Activated CD4-positive, alpha-beta memory T cell treated with anti-CD3 and anti-CD28 coated beads for 36 hours (primary cell): ENCODE data around the gene TAF6. TPM values are rescaled to one million over a fixed set of nuclear protein-coding genes. Genes with fewer than 3 reads are reported as not detected.

Source experiments
- CTCF ChIA-PET: fragments of 350-600 bp; sonication (Branson Sonifier 250); formaldehyde crosslinking; loops from one replicate; lab custom pipeline; 2021; ENCODE audit warnings: antibody characterized with exemption, inconsistent platforms; lab: Charles Lee
- POLR2A ChIA-PET: fragments of 350-600 bp; sonication (Branson Sonifier 250); formaldehyde crosslinking; loops from one replicate; lab custom pipeline; 2021; ENCODE audit warnings: antibody characterized with exemption; lab: Charles Lee
- DNase-seq: peaks from one replicate; pipeline ENCODE4 v3.0.0-alpha.2; 2020
- H3K27ac Mint-ChIP-seq: one replicate; pipeline ENCODE4 v1.8.0; 2021; ENCODE audit warnings: mixed read lengths
- H3K27me3 Mint-ChIP-seq: one replicate; pipeline ENCODE4 v1.8.0; 2021; ENCODE audit warnings: mixed read lengths
- H3K36me3 Mint-ChIP-seq: one replicate; pipeline ENCODE4 v1.8.0; 2021; ENCODE audit warnings: mixed read lengths
- H3K4me1 Mint-ChIP-seq: one replicate; pipeline ENCODE4 v1.8.0; 2021; ENCODE audit warnings: low read depth, mixed read lengths
- H3K4me3 Mint-ChIP-seq: one replicate; pipeline ENCODE4 v1.8.0; 2021; ENCODE audit warnings: mild to moderate bottlenecking, mixed read lengths
- H3K9me3 Mint-ChIP-seq: one replicate; pipeline ENCODE4 v1.8.0; 2021; ENCODE audit warnings: mixed read lengths
- intact Hi-C: fragments of 100-400 bp; cut with micrococcal nuclease; formaldehyde crosslinking; loops from one replicate; pipeline ENCODE4 v1.15.1; 2023
- total RNA-seq, 2 experiments: library from RNA; stranded (reverse); gene quantifications; one replicate each; pipeline ENCODE4 v1.2.3, GENCODE V29; 2021

The TAF6 gene
- total RNA-seq, 2 experiments from 2014 or later: 54.3 to 63.7 TPM

DNA sequence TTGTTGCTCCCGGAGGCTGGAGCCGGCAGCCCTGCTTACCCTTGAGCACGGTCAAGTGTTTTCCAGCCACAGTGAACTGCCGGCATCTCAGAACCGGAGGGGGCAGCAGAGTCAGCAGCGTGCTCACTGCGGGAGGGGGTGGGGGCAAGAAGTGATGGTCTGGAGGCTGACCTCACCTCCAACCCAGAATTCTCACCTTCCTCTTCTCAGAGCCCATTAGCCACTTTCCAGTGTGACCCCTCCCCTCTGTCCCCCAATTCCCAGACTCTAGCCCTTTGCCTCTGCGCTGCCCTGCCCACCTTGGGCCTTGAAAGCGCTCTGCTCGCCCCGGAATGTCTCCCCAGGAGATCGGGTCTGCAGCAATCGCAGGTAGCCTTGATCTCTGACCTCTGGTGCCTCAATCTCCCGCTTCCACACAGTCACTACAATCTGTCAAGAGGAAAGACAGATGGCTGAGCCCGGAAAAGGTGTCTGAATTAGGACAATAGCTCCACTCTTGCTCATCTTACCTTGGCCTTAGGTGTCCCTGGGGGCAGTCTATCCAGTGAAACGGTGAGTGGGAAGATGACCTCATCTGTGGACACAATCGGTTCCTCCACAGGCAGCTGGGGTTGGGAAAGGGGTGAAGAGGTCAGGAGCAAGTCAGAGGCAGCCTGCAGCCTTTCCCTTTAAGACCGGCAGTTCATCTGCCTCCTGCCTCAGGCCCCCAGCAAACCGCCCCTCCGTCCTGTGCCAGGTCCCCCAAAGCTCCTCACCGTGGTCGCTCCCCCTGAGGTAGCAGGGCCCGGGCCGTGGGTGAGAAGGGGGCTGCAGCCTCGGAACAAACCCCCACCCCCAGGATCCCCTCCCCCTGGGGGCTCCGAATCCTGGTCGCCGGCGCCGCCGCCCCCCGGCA, 38.4 kb upstream of the TAF6 start:
- peak overlapping the region; percentile 77 for H3K4me3 Mint-ChIP-seq
- H3K27ac Mint-ChIP-seq: peak overlapping the region; percentile 79
- intact Hi-C loops: loop anchor here (1.0 kb wide), 2 partner anchors 9 kb away; partner anchors contain the start of gene LAMTOR4
- H3K9me3 Mint-ChIP-seq: no peaks in the 10 kb centered on the region
- no peaks in the 10 kb centered on the region for H3K27me3 Mint-ChIP-seq
- no peak for DNase-seq
- peaks cover 32% of the 10 kb centered on the region for H3K4me1 Mint-ChIP-seq
- ChIA-PET POLR2A (interaction anchor here (0.9 to 1.0 kb wide), 2 partner anchors 9 to 10 kb away, joined by 3 read pairs; partner anchors contain the start of gene LAMTOR4), CTCF (interaction anchor here (1.1 to 1.8 kb wide), 5 partner anchors 9 to 187 kb away, joined by 3 to 6 read pairs (median 4); partner anchors contain the start of gene LAMTOR4)
- peaks cover 26% of the 10 kb centered on the region for H3K36me3 Mint-ChIP-seq

DNA sequence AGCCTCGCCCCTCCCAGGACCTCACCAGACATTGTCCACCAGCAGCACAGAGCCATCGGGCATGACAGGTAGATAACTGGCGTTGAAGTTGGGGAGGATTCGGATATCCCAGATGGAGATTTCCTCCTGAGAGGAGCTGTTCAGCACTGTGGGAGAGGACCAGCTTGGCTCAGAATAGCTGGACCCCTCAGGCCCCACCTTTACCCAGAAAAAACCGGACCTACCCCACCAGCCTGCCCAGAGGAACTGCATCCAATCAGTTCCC, 37.8 kb upstream of the TAF6 start:
- Mint-ChIP-seq H3K4me1 (peaks cover 37% of the 10 kb centered on the region), H3K4me3 (peak overlapping the region; percentile 77), H3K9me3 (no peaks in the 10 kb centered on the region), H3K27ac (peak overlapping the region; percentile 79), H3K36me3 (peaks cover 32% of the 10 kb centered on the region), H3K27me3 (no peaks in the 10 kb centered on the region)
- DNase-seq: no peak
- intact Hi-C loops: no loop called here
- ChIA-PET CTCF (interaction anchor here (1.1 to 1.8 kb wide), 4 partner anchors 8 to 188 kb away, joined by 3 to 6 read pairs (median 4); partner anchors contain the start of gene LAMTOR4), POLR2A (interaction anchor here (0.8 to 0.9 kb wide), 2 partner anchors 9 to 30 kb away, joined by 3 read pairs; partner anchors contain the start of gene MBLAC1)

DNA sequence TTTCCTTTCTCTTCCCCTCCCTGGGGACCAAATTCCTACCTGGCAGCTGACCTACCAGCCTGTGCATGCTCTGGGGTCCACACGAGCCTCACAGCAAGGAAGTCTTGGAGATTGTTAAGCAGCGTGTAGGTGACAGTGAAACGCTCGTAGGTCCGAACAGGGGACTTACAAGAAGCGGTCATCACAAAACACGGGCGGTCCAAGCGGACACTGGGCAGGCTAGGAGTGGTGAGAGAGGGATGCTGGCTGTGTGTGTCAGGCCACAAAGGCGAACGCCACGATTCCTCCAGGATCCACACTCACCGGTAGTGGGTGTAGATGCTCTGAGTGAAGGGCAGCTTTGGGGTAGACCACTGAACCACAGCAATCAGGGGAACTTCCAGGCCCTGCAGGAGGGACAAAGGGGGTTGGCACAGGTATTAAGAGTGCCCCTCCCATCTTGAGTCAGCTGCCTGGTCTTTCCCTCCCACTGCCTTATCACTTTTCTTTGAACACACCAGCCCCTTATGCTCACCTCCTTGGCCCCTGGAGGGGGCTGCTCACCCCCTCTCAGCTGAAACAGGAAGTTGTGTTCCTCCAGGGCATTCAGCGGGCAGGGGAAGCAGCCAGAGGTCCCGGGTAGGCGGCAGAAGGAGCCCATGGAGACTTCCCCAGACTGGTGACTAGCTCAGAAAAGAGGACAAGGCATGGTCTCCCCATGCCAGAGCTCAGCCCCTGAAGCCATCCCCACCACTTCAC, 37.3 kb upstream of the TAF6 start:
- no peak for DNase-seq
- Mint-ChIP-seq H3K4me3 (peak overlapping the region; percentile 55), H3K36me3 (peaks cover 34% of the 10 kb centered on the region), H3K4me1 (peaks cover 40% of the 10 kb centered on the region), H3K27ac (peak overlapping the region; percentile 72), H3K27me3 (no peaks in the 10 kb centered on the region), H3K9me3 (no peaks in the 10 kb centered on the region)
- intact Hi-C loops: no loop called here
- CTCF ChIA-PET: interaction anchor here (0.9 to 1.8 kb wide), 5 partner anchors 8 to 251 kb away, joined by 3 to 6 read pairs (median 4); partner anchors contain the start of gene LAMTOR4
- POLR2A ChIA-PET: interaction anchor here (0.8 to 0.9 kb wide), 2 partner anchors 9 to 30 kb away, joined by 3 read pairs; partner anchors contain the start of gene MBLAC1

DNA sequence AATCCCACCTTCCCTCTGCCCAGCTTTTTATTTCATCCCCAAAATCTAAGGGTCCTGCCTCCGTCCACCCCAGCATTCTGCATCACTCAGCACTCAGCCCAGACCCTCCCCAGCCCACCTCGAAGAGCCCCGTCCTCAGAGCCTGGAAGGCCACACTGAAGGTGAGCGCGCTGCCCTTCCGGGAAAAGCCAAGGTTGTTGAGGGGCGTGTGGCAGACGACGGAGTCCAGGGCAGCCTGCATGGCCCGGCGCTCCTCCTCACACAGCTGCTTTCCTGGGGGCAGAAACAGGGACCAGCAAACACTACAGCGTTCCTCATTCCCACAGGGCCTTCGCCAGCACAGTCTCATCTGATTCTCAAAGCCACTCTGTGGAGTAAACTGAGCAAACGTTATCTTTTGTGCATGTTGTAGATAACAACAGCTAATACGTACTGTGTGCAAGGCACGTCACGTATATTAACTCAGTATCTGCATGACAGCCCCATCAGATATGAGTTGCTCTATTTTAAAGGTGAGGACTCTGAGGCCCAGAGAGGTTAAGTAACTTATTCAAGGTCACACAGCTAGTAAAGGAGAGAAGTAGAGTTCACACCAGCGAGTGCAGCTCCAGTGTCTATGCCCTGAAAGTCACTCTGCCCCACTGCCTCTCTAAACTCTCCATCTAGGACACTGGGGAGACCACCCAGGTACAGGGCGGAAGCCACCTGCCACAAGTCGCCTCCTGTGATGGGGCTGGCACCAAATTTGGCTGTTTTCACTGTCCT, 36.6 kb upstream of the TAF6 start:
- CTCF ChIA-PET: interaction anchor here (0.9 kb wide), 1 partner anchor 252 kb away, joined by 4 read pairs; no protein-coding TSS in a partner anchor
- intact Hi-C loops: no loop called here
- H3K9me3 Mint-ChIP-seq: no peaks in the 10 kb centered on the region
- peaks cover 34% of the 10 kb centered on the region for H3K36me3 Mint-ChIP-seq
- H3K4me1 Mint-ChIP-seq: peaks cover 40% of the 10 kb centered on the region
- no peaks in the 10 kb centered on the region for H3K27me3 Mint-ChIP-seq
- no peak overlapping the region for H3K27ac Mint-ChIP-seq
- no peak for DNase-seq
- POLR2A ChIA-PET: interaction anchor here (0.6 kb wide), 1 partner anchor 74 kb away, joined by 3 read pairs; no protein-coding TSS in a partner anchor
- no peak overlapping the region for H3K4me3 Mint-ChIP-seq

DNA sequence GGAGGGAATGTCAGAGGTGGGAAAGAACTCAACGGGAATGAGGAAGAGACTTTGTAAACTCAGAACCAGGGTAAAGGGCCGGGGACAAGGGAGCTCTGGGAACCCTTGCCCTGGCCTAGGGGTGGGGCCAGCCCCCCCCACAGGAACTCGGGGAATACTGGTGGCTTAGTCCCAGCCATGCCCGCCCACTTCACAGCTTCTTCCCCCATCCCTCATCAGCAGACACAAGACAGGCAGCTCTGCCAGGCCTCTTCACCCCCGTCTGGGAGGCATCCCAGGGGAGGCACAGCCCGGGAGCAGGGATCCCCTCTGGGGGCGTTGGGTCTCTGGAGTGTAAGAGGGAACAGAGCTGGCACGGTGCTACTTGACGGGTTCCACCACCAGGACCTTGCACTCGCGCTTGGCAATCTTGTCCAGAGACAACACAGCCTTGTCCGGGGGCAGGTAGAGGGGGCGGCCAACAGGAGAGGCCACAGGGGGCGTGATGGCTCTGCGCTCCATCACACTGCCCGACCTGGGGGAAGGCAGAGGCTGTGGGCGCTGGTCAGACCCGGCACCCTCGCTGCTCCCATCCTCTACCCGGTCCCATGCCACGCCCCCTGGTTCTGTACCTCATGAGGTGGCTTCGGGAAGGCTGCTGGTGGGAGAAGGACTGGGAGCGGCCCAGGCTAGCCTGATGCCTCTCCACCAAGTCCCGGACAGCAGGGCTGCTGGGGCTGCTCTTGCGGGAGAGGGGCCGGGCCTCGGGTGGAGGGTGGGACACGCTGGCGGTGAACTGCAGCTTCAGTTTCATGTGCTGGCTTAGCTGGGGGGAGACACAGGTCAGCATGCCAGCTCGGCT, 35.7 kb upstream of the TAF6 start:
- H3K9me3 Mint-ChIP-seq: no peaks in the 10 kb centered on the region
- DNase-seq: no peak
- peaks cover 47% of the 10 kb centered on the region for H3K4me1 Mint-ChIP-seq
- CTCF ChIA-PET: no interaction called here
- POLR2A ChIA-PET: no interaction called here
- no peak overlapping the region for H3K27ac Mint-ChIP-seq
- intact Hi-C loops: no loop called here
- H3K36me3 Mint-ChIP-seq: peaks cover 38% of the 10 kb centered on the region
- H3K4me3 Mint-ChIP-seq: no peak overlapping the region
- no peaks in the 10 kb centered on the region for H3K27me3 Mint-ChIP-seq

DNA sequence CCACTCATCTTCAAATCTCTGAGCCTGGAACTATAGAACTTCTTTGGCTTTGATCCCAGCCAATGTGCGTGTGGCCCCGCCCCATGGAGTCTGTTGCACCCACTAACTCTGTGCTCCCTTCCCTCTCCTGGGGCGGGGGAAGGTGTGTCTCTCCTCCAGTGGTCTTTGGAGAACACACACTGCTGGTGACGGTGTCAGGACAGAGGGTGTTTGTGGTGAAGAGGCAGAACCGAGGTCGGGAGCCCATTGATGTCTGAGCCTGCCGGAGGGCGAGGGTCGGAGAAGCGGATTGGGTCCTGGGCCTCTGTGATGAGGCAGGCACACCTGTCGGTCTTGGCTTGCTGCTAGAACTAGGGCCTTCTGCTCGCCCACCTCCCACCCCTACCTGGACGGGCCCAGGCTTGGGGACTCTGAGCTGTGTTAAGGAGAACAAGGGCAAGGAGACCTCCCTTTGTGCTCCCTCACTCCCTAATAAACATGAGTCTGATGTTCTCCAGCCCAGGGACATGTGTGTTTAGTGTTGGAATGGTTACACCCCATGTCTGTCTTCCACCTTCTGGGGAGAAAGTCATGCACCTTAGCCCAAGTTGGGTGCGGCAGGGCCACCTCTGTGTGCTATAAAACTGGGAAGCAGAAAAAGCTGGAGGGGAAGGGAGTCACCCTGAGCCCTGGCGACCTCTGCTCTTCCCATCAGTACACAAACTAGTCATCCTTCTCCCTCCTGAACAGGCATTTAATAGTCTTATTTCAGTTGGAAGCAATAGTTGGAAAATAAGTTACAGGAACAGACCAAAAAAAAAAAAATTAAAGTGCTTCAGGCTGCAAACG, 34.8 kb upstream of the TAF6 start:
- peaks cover 38% of the 10 kb centered on the region for H3K36me3 Mint-ChIP-seq
- CTCF ChIA-PET: no interaction called here
- intact Hi-C loops: no loop called here
- no peak for DNase-seq
- no peak overlapping the region for H3K4me3 Mint-ChIP-seq
- no peaks in the 10 kb centered on the region for H3K27me3 Mint-ChIP-seq
- H3K9me3 Mint-ChIP-seq: no peaks in the 10 kb centered on the region
- peaks cover 43% of the 10 kb centered on the region for H3K4me1 Mint-ChIP-seq
- H3K27ac Mint-ChIP-seq: peak overlapping the region; percentile 51
- POLR2A ChIA-PET: interaction anchor here (0.6 kb wide), 1 partner anchor 67 kb away, joined by 3 read pairs; no protein-coding TSS in a partner anchor

GRCh38 chr7:100152937-100153666, 33.9 kb upstream of the TAF6 start:
- intact Hi-C loops: no loop called here
- no peak overlapping the region for H3K4me3 Mint-ChIP-seq
- no peaks in the 10 kb centered on the region for H3K9me3 Mint-ChIP-seq
- peaks cover 46% of the 10 kb centered on the region for H3K4me1 Mint-ChIP-seq
- no peaks in the 10 kb centered on the region for H3K27me3 Mint-ChIP-seq
- H3K36me3 Mint-ChIP-seq: peaks cover 38% of the 10 kb centered on the region
- ChIA-PET POLR2A (interaction anchor here (0.6 kb wide), 1 partner anchor 68 kb away, joined by 3 read pairs; no protein-coding TSS in a partner anchor), CTCF (interaction anchor here (0.7 kb wide), 1 partner anchor 461 kb away, joined by 3 read pairs; no protein-coding TSS in a partner anchor)
- no peak for DNase-seq
- H3K27ac Mint-ChIP-seq: no peak overlapping the region

DNA sequence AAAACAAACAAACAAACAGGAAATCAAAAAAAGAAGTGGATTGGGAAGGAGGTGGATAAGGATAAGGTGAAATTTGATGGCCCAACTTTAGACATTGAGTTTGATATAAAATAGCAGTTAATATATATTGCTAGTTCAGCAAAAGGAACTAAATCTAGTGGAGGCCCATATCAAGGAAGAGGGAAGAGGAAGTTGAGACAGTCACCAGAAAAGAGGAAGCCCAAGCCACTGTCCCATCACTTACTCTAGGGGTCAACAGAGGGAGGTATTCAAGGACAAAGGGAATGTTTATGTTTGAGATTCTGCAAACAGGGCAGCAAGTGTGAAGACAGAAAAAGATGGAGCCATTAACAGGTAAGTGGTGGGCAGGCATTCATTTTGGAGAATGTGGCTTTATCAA, 33.2 kb upstream of the TAF6 start:
- no peak for DNase-seq
- Mint-ChIP-seq H3K27me3 (no peaks in the 10 kb centered on the region), H3K4me1 (peaks cover 44% of the 10 kb centered on the region), H3K27ac (peak overlapping the region; percentile 5), H3K36me3 (peaks cover 34% of the 10 kb centered on the region), H3K9me3 (no peaks in the 10 kb centered on the region), H3K4me3 (no peak overlapping the region)
- ChIA-PET POLR2A (no interaction called here), CTCF (interaction anchor here (0.7 kb wide), 1 partner anchor 462 kb away, joined by 3 read pairs; no protein-coding TSS in a partner anchor)
- intact Hi-C loops: no loop called here

GRCh38 chr7:100148559-100149328, 29.6 kb upstream of the TAF6 start, which contains the start of gene LAMTOR4:
Gene LAMTOR4, plus strand, starts transcription at chr7:100148918. Its CDS starts 55 bp downstream, at chr7:100148973.
- POLR2A ChIA-PET: interaction anchor here (0.6 to 1.6 kb wide), 9 partner anchors 9 to 280 kb away, joined by 3 to 4 read pairs (median 3); partner anchors contain the start of genes CNPY4, GPC2, MCM7 and ZCWPW1

More at GRCh38 chr7:100148559-100149328, 29.6 kb upstream of the TAF6 start, which contains the start of gene LAMTOR4:
- peak; percentile 99 for DNase-seq
- Mint-ChIP-seq H3K4me3 (peak within 1 kb of the TSS; percentile 95), H3K36me3 (peaks cover 15% of the 10 kb centered on the region), H3K27ac (peak within 1 kb of the TSS; percentile 94), H3K4me1 (peaks cover 25% of the 10 kb centered on the region), H3K9me3 (no peaks in the 10 kb centered on the region), H3K27me3 (no peaks in the 10 kb centered on the region)
- CTCF ChIA-PET: interaction anchor here (1.0 to 6.2 kb wide), 4 partner anchors 8 to 69 kb away, joined by 4 to 46 read pairs (median 8); no protein-coding TSS in a partner anchor
- intact Hi-C loops: loop anchor here (1.0 to 2.0 kb wide), 5 partner anchors 10 to 280 kb away; partner anchors contain the start of genes GPC2, MBLAC1, STAG3 and TRAPPC14
